DND-41 (cell line): ENCODE results near the gene ARHGAP15.

ENCODE experiments used
- ATAC-seq: fragments of 200-7000 bp; cut with Tn5 transposase; 3 replicates; pipeline ENCODE4 v1.9.1; 2021; ENCODE audit warnings: low read depth; ENCODE audit not compliant: insufficient read depth
- DNase-seq: peaks from one replicate; pipeline ENCODE4 v3.0.0-alpha.2; 2020
- H2AFZ ChIP-seq: 2 replicates; pipeline ENCODE4 v1.6.0; 2012; ENCODE audit warnings: low read depth, low read length
- H3K27ac ChIP-seq: 2 replicates; pipeline ENCODE4 v1.5.1; 2012; ENCODE audit warnings: low read length, inconsistent platforms
- H3K27me3 ChIP-seq: fragments of 200-600 bp; sonication (generic); 2 replicates; pipeline ENCODE4 v1.6.0; 2012; ENCODE audit warnings: low read length, mild to moderate bottlenecking, inconsistent platforms; ENCODE audit not compliant: insufficient read depth, poor library complexity
- H3K36me3 ChIP-seq: 2 replicates; pipeline ENCODE4 v1.5.1; 2012; ENCODE audit warnings: low read length, inconsistent platforms; ENCODE audit not compliant: insufficient read depth
- H3K4me1 ChIP-seq: 2 replicates; pipeline ENCODE4 v1.5.1; 2012; ENCODE audit warnings: mild to moderate bottlenecking, low read length; ENCODE audit not compliant: insufficient read depth
- H3K4me2 ChIP-seq: 2 replicates; pipeline ENCODE4 v1.6.0; 2012; ENCODE audit warnings: mild to moderate bottlenecking, moderate library complexity, low read length, inconsistent platforms; ENCODE audit not compliant: insufficient read depth
- H3K4me3 ChIP-seq, 2 experiments: fragments of 200-600 bp in 1 of 2; shearing (Covaris generic) in 1 of 2; 2 replicates each; pipeline ENCODE4 v1.5.1; 2012 to 2016; ENCODE audit warnings: inconsistent platforms in 2 of 2, low read length in 2 of 2, mild to moderate bottlenecking in 2 of 2, low read depth in 1 of 2, moderate library complexity in 1 of 2
- H3K79me2 ChIP-seq: 2 replicates; pipeline ENCODE4 v1.6.0; 2012; ENCODE audit warnings: low read length, inconsistent platforms; ENCODE audit not compliant: insufficient read depth
- H3K9ac ChIP-seq: 2 replicates; pipeline ENCODE4 v1.6.0; 2012; ENCODE audit warnings: low read depth, mild to moderate bottlenecking, inconsistent platforms, low read length, moderate library complexity
- H3K9me3 ChIP-seq: 2 replicates; pipeline ENCODE4 v1.5.1; 2012; ENCODE audit warnings: low read length, moderate library complexity, mild to moderate bottlenecking, inconsistent platforms; ENCODE audit not compliant: insufficient read depth, severe bottlenecking
- H4K20me1 ChIP-seq: 2 replicates; pipeline ENCODE4 v1.6.0; 2012; ENCODE audit warnings: low read length; ENCODE audit not compliant: insufficient read depth
- EZH2 ChIP-seq: IDR thresholded peaks from 3 replicates; pipeline ENCODE4 v1.6.1; 2012; ENCODE audit warnings: borderline replicate concordance, low read depth, mild to moderate bottlenecking, moderate library complexity, low read length, inconsistent platforms; ENCODE audit not compliant: severe bottlenecking
- TF ChIP-seq, protein P1 (sequence below): IDR thresholded peaks from 2 replicates; pipeline ENCODE4 v1.5.1; 2012; ENCODE audit warnings: borderline replicate concordance, low read length, moderate library complexity, mild to moderate bottlenecking; ENCODE audit not compliant: poor library complexity, severe bottlenecking; ENCODE audit errors: extremely low read depth

ARHGAP15 gene

DNA sequence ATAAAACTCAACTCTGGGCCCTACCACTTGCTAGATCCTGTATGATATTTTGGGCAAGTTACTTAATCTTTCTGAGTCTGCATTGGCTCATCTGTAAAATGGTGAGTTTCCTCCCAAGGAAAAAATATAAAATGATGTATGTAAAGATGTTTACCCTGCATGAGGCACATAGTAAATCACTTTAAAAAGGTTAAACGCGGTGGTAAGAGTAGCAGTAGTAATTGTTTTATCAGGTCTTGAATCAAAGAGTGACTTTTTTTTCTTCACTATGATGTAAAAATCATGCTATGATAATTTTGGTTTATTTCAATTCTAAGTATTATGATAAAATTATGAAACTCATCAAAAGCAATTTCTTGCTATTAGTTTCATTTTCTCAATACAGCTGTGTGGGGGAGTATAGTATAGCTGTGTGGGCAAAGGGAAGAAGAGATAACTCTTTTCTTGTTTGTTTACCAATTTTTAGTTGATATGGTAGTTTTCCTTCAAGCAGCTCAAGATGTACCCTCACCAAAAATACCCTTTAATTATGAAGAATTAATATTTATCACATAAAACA, 10.7 kb downstream of the ARHGAP15 start:
- ATAC-seq (peak; percentile 53), DNase-seq (no peak)
- peaks cover 81% of the 10 kb centered on the region for H4K20me1 ChIP-seq
- no peak overlapping the region for H3K4me3 ChIP-seq
- peaks cover 87% of the 10 kb centered on the region for H3K4me1 ChIP-seq
- peaks cover 100% of the 10 kb centered on the region for H3K79me2 ChIP-seq
- TF ChIP-seq EZH2, result no peak
- TF ChIP-seq, protein P1, sequence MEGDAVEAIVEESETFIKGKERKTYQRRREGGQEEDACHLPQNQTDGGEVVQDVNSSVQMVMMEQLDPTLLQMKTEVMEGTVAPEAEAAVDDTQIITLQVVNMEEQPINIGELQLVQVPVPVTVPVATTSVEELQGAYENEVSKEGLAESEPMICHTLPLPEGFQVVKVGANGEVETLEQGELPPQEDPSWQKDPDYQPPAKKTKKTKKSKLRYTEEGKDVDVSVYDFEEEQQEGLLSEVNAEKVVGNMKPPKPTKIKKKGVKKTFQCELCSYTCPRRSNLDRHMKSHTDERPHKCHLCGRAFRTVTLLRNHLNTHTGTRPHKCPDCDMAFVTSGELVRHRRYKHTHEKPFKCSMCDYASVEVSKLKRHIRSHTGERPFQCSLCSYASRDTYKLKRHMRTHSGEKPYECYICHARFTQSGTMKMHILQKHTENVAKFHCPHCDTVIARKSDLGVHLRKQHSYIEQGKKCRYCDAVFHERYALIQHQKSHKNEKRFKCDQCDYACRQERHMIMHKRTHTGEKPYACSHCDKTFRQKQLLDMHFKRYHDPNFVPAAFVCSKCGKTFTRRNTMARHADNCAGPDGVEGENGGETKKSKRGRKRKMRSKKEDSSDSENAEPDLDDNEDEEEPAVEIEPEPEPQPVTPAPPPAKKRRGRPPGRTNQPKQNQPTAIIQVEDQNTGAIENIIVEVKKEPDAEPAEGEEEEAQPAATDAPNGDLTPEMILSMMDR, result no peak
- H3K9me3 ChIP-seq, result no peaks in the 10 kb centered on the region
- H3K27me3 ChIP-seq, result no peaks in the 10 kb centered on the region
- no peak overlapping the region for H3K9ac ChIP-seq
- peak overlapping the region; percentile 45; the same call in 1 of the 2 replicates for H3K4me2 ChIP-seq
- no peak overlapping the region for H2AFZ ChIP-seq
- H3K36me3 ChIP-seq, result peaks cover 26% of the 10 kb centered on the region
- peak overlapping the region; percentile 55 for H3K27ac ChIP-seq

GRCh38 chr2:143140864-143141661, 11.8 kb downstream of the ARHGAP15 start:
- Histone ChIP-seq H3K9me3 (no peaks in the 10 kb centered on the region), H3K4me1 (peaks cover 84% of the 10 kb centered on the region), H3K4me2 (peak overlapping the region; percentile 45; the same call in 1 of the 2 replicates), H3K9ac (no peak overlapping the region), H3K4me3 (no peak overlapping the region), H4K20me1 (peaks cover 77% of the 10 kb centered on the region), H3K27me3 (no peaks in the 10 kb centered on the region), H2AFZ (no peak overlapping the region), H3K27ac (peak overlapping the region; percentile 55), H3K36me3 (peaks cover 29% of the 10 kb centered on the region), H3K79me2 (peaks cover 100% of the 10 kb centered on the region)
- TF ChIP-seq, protein P1, result no peak
- no peak for TF ChIP-seq EZH2
- ATAC-seq, result no peak
- DNase-seq, result no peak

DNA sequence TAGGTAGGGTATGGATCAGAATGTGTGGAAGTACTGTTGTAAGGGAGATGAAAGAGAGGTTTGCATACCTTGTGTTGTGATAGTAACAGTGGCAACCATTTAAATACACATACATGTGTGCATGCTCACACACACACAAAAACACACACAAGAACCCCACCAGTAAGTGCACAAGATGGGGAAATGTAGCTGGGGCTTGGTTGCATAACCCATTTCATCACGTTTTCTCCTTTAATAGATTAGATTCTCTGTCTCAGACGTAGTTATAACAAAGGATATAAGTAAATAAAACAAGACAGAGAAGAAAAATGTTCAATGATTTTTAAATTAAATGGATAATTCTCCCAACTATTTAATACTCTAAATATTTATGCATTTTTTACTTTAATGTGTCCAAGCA, 13.4 kb downstream of the ARHGAP15 start:
- no peak overlapping the region for H3K9ac ChIP-seq
- TF ChIP-seq, protein P1, result no peak
- TF ChIP-seq EZH2, result no peak
- peaks cover 100% of the 10 kb centered on the region for H3K79me2 ChIP-seq
- H3K4me2 ChIP-seq, result no peak overlapping the region
- H2AFZ ChIP-seq, result no peak overlapping the region
- H3K27me3 ChIP-seq, result no peaks in the 10 kb centered on the region
- no peak overlapping the region for H3K4me3 ChIP-seq
- DNase-seq, result no peak
- peaks cover 29% of the 10 kb centered on the region for H3K36me3 ChIP-seq
- no peaks in the 10 kb centered on the region for H3K9me3 ChIP-seq
- ATAC-seq, result no peak
- H4K20me1 ChIP-seq, result peaks cover 78% of the 10 kb centered on the region
- H3K4me1 ChIP-seq, result peaks cover 83% of the 10 kb centered on the region
- H3K27ac ChIP-seq, result 0 out of 2 replicates have a peak overlapping the region, but pooled peaks have one; percentile 2
